Activated CD8-positive, alpha-beta memory T cell treated with anti-CD3 and anti-CD28 coated beads, Interleukin-2, amount 50 U/mL, for 48 hours (primary cell): ENCODE data around the gene MYRFL.

ENCODE experiments used
- DNase-seq: peaks from one replicate; pipeline ENCODE4 v3.0.0-alpha.2; 2020

MYRFL gene

GRCh38 chr12:69900720-69901131 lies 75.7 kb downstream of the MYRFL start:
- DNase-seq = peak; percentile 84

- DNase-seq = no peak
Observed at GRCh38 chr12:69901221-69901905, 76.3 kb downstream of the MYRFL start.

- DNase-seq = no peak
Observed at GRCh38 chr12:69903548-69903947, 78.5 kb downstream of the MYRFL start.

- no peak for DNase-seq
Observed at GRCh38 chr12:69904777-69905176, 79.8 kb downstream of the MYRFL start.

GRCh38 chr12:69905801-69906200 lies 80.8 kb downstream of the MYRFL start:
- no peak for DNase-seq

- DNase-seq = no peak
Observed at GRCh38 chr12:69906411-69907216, 81.6 kb downstream of the MYRFL start.

- no peak for DNase-seq
Observed at GRCh38 chr12:69908203-69908602, 83.2 kb downstream of the MYRFL start.

GRCh38 chr12:69910694-69911093 lies 85.7 kb downstream of the MYRFL start:
- no peak for DNase-seq

GRCh38 chr12:69913526-69913925 lies 88.5 kb downstream of the MYRFL start:
- DNase-seq = no peak

GRCh38 chr12:69915964-69916363 lies 90.9 kb downstream of the MYRFL start:
- no peak for DNase-seq

- DNase-seq = no peak
Observed at GRCh38 chr12:69916544-69917235, 91.7 kb downstream of the MYRFL start.

- no peak for DNase-seq
Observed at GRCh38 chr12:69918287-69918686, 93.3 kb downstream of the MYRFL start.

- no peak for DNase-seq
Observed at GRCh38 chr12:69919495-69919894, 94.5 kb downstream of the MYRFL start.

- DNase-seq = no peak
Observed at GRCh38 chr12:69921831-69922230, 96.8 kb downstream of the MYRFL start.

- no peak for DNase-seq
Observed at GRCh38 chr12:69922999-69923398, 98.0 kb downstream of the MYRFL start.

GRCh38 chr12:69925291-69925690 lies 100.3 kb downstream of the MYRFL start:
- no peak for DNase-seq

GRCh38 chr12:69927164-69927563 lies 102.1 kb downstream of the MYRFL start:
- DNase-seq = no peak

- no peak for DNase-seq
Observed at GRCh38 chr12:69929125-69929524, 104.1 kb downstream of the MYRFL start.

- DNase-seq = no peak
Observed at GRCh38 chr12:69929531-69929930, 104.5 kb downstream of the MYRFL start.

- no peak for DNase-seq
Observed at GRCh38 chr12:69931569-69931968, 106.5 kb downstream of the MYRFL start.

GRCh38 chr12:69932154-69932553 lies 107.1 kb downstream of the MYRFL start:
- no peak for DNase-seq

- no peak for DNase-seq
Observed at GRCh38 chr12:69932676-69933552, 107.9 kb downstream of the MYRFL start.

- DNase-seq = no peak
Observed at GRCh38 chr12:69934011-69934410, 109.0 kb downstream of the MYRFL start.
